MM.1S (cell line): ENCODE data around the gene USF1.

Experiments
- CTCF ChIP-seq: fragments of 300-600 bp; sonication (generic); IDR thresholded peaks from 2 replicates; pipeline ENCODE4 v1.5.1; 2016; ENCODE audit warnings: antibody characterized with exemption, low read length, mixed read lengths
- EZH2 ChIP-seq: fragments of 300-600 bp; sonication (generic); optimal IDR thresholded peaks from 2 replicates; pipeline ENCODE3; 2017; ENCODE audit warnings: low read depth, mild to moderate bottlenecking, antibody characterized with exemption, low read length, mixed read lengths
- EZH2phosphoT487 ChIP-seq: fragments of 300-600 bp; sonication (generic); IDR thresholded peaks from 2 replicates; pipeline ENCODE4 v1.6.1; 2018; ENCODE audit warnings: antibody characterized with exemption, low read length

- TF ChIP-seq CTCF: no peak
- no peak for TF ChIP-seq EZH2phosphoT487
- no peak for TF ChIP-seq EZH2
These were observed 23.5 kb upstream of the USF1 start for GRCh38 chr1:161069241-161069640.
